HL-60 (cell line): ENCODE measurements around the gene PMEPA1.

Source experiments
- DNase-seq, 2 experiments: peaks; one replicate each; pipeline ENCODE4 v3.0.0-alpha.2; 2010 to 2020; ENCODE audit warnings: low read depth in 1 of 2, low spot score in 1 of 2
- H3K27ac ChIP-seq: fragments of 250-450 bp; sonication (Bioruptor Pico); replicated peaks from 2 replicates; pipeline ENCODE4 v1.5.1; 2020; ENCODE audit warnings: mild to moderate bottlenecking, moderate library complexity
- H3K27me3 ChIP-seq: fragments of 250-450 bp; sonication (Bioruptor Pico); 2 replicates; pipeline ENCODE4 v1.5.1; 2021; ENCODE audit warnings: mild to moderate bottlenecking, moderate library complexity; ENCODE audit not compliant: insufficient read depth, poor library complexity, severe bottlenecking
- H3K4me3 ChIP-seq: replicated peaks from 2 replicates; pipeline ENCODE4 v1.5.1; 2011; ENCODE audit warnings: mild to moderate bottlenecking, control low read depth, low read length; ENCODE audit not compliant: insufficient read depth
- GABPA ChIP-seq: IDR thresholded peaks from 2 replicates; pipeline ENCODE4 v1.6.1; 2012; ENCODE audit warnings: low read depth
- POLR2AphosphoS5 ChIP-seq: IDR thresholded peaks from 2 replicates; pipeline ENCODE4 v1.6.1; 2012; ENCODE audit warnings: low read depth
- SPI1 ChIP-seq: IDR thresholded peaks from 2 replicates; pipeline ENCODE4 v1.6.1; 2012; ENCODE audit warnings: low read depth, mild to moderate bottlenecking, borderline replicate concordance
- TF ChIP-seq, protein P1 (sequence below): IDR thresholded peaks from 2 replicates; pipeline ENCODE4 v1.6.1; 2012; ENCODE audit warnings: low read depth; ENCODE audit not compliant: insufficient replicate concordance
- TF ChIP-seq, protein P2 (sequence below): IDR thresholded peaks from one replicate; pipeline ENCODE4 v1.5.1; 2011; ENCODE audit warnings: low read length, control low read depth, inconsistent platforms; ENCODE audit not compliant: insufficient read depth

The PMEPA1 gene

DNA sequence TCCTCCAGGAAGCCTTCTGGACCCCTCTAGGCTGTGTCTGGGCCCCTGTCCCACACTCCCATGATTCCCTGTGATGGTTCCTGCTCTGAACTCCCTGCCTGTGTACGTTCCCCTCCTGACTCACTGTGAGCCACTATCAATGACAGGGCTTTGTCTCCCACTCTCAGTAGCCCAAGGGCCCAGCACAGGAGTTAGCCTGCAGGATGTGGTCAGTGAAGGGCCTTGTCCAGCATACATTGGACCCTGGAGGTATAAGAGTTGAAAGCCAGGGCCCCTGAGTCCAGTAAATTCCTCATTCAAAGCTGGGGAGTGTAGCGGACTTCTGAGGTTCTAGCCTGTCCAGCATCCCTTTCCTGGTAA is 108.6 kb downstream of the PMEPA1 start:
- Histone ChIP-seq H3K4me3 (no peak overlapping the region), H3K27ac (no peak overlapping the region), H3K27me3 (peaks cover 8% of the 10 kb centered on the region)
- DNase-seq: no peak
- TF ChIP-seq SPI1 (no peak), GABPA (no peak), POLR2AphosphoS5 (no peak)
- TF ChIP-seq, protein P1, sequence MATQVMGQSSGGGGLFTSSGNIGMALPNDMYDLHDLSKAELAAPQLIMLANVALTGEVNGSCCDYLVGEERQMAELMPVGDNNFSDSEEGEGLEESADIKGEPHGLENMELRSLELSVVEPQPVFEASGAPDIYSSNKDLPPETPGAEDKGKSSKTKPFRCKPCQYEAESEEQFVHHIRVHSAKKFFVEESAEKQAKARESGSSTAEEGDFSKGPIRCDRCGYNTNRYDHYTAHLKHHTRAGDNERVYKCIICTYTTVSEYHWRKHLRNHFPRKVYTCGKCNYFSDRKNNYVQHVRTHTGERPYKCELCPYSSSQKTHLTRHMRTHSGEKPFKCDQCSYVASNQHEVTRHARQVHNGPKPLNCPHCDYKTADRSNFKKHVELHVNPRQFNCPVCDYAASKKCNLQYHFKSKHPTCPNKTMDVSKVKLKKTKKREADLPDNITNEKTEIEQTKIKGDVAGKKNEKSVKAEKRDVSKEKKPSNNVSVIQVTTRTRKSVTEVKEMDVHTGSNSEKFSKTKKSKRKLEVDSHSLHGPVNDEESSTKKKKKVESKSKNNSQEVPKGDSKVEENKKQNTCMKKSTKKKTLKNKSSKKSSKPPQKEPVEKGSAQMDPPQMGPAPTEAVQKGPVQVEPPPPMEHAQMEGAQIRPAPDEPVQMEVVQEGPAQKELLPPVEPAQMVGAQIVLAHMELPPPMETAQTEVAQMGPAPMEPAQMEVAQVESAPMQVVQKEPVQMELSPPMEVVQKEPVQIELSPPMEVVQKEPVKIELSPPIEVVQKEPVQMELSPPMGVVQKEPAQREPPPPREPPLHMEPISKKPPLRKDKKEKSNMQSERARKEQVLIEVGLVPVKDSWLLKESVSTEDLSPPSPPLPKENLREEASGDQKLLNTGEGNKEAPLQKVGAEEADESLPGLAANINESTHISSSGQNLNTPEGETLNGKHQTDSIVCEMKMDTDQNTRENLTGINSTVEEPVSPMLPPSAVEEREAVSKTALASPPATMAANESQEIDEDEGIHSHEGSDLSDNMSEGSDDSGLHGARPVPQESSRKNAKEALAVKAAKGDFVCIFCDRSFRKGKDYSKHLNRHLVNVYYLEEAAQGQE: no peak
- TF ChIP-seq, protein P2, sequence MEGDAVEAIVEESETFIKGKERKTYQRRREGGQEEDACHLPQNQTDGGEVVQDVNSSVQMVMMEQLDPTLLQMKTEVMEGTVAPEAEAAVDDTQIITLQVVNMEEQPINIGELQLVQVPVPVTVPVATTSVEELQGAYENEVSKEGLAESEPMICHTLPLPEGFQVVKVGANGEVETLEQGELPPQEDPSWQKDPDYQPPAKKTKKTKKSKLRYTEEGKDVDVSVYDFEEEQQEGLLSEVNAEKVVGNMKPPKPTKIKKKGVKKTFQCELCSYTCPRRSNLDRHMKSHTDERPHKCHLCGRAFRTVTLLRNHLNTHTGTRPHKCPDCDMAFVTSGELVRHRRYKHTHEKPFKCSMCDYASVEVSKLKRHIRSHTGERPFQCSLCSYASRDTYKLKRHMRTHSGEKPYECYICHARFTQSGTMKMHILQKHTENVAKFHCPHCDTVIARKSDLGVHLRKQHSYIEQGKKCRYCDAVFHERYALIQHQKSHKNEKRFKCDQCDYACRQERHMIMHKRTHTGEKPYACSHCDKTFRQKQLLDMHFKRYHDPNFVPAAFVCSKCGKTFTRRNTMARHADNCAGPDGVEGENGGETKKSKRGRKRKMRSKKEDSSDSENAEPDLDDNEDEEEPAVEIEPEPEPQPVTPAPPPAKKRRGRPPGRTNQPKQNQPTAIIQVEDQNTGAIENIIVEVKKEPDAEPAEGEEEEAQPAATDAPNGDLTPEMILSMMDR: no peak

DNA sequence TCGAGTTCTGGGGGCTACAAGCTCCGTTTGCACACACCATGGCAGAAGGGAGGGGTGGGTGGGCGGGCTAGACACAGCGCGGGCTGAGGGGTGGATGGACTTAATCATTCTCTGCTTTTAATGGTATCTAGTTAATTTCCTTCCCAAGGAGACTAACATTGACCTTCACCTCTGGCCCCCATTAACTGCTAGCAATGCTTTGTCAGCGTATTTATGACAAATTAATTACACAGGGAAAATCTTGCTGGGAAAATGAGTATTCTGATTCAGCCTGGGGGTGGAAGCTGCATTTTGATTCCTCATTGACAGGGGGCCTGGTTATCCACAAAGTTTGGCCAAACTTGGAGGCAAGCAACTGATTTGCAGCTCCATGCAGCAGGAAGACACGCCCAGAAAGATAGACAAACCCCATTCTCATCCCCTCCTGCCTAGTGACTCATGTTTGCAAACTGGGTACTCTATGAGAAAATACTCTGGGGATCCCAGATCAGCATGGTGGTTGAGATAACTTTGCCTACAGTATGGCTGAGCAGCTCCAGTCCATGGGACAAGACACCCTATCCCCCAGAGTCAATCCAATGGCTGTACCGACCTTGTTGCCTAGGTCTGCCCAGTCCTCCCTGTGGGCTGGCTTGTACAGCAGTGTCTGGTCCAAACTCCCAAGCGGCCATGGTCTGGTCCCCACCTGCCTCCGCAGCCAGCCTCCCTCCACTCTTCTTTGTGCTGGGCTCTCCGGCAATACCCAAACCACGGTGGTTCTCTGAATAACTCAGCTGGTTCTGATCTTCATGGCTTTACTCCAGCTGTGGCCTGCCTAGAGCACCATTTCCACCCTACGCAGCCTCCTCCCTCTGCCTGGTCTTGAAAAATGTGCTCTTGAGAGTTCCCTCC is 109.2 kb downstream of the PMEPA1 start:
- TF ChIP-seq POLR2AphosphoS5 (no peak), SPI1 (no peak), GABPA (no peak)
- TF ChIP-seq, protein P2: no peak
- TF ChIP-seq, protein P1: no peak
- Histone ChIP-seq H3K27ac (no peak overlapping the region), H3K27me3 (peaks cover 5% of the 10 kb centered on the region), H3K4me3 (no peak overlapping the region)
- DNase-seq: no peak

DNA sequence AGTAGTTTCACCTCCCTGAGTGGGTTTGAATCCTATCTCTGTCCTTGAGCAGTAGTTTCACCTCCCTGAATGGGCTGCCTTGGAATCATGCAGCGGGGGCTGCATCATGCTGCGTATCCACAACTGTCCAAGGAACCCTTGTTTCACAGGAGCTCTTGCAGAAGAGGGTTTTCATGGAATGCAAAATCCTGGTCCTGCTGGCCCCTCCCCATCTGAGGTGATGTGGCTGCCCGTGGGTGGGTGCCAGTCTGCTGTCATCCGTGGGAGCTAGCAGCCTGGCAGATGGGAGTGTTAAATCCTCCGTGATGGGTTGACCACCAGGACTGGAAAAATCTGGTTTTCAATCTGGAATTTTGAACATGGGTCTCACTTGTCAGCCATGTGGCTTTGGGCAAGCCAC is 111.3 kb downstream of the PMEPA1 start:
- Histone ChIP-seq H3K27ac (no peak overlapping the region), H3K4me3 (no peak overlapping the region), H3K27me3 (peaks cover 5% of the 10 kb centered on the region)
- TF ChIP-seq GABPA (no peak), SPI1 (no peak), POLR2AphosphoS5 (no peak)
- TF ChIP-seq, protein P2: no peak
- TF ChIP-seq, protein P1: no peak
- DNase-seq: no peak
